Measurements from ENCODE around the gene BUB3. TPM values are rescaled to one million over a fixed set of nuclear protein-coding genes. Genes with fewer than 3 reads are reported as not detected.
A peak's percentile ranks its signal among the peaks of the same experiment; 100 is the strongest.

Gene BUB3
- total RNA-seq, 1 experiment from 2014 or later: 180 TPM

GRCh38 chr10:123212640-123213039, 58.4 kb downstream of the BUB3 start:
- ATAC-seq (no peak), DNase-seq (ENCODE audit: low spot score) (no peak)
- ChIA-PET POLR2A (no interaction called here), CTCF (interaction anchor here (1.0 to 1.3 kb wide), 2 partner anchors 33 to 168 kb away, joined by 3 read pairs; no protein-coding TSS in a partner anchor)
- Mint-ChIP-seq H3K4me3 (no peak overlapping the region), H3K9me3 (peaks cover 23% of the 10 kb centered on the region), H3K27ac (no peak overlapping the region), H3K36me3 (peaks cover 18% of the 10 kb centered on the region), H3K4me1 (peaks cover 33% of the 10 kb centered on the region), H3K27me3 (ENCODE audit: low read depth) (no peaks in the 10 kb centered on the region; the same call in 1 of the 2 replicates)
- TF ChIP-seq ZNF263 (CRISPR knock-in tag; IDR thresholded peaks at IDR 0.05; ENCODE audit: low read depth) (no peak), NR3C1 (CRISPR knock-in tag; conservative IDR thresholded peaks at IDR 0.05; ENCODE audit: low read depth) (no peak), PREB (CRISPR knock-in tag; IDR thresholded peaks at IDR 0.05; ENCODE audit: borderline replicate concordance) (no peak), IRF1 (CRISPR knock-in tag; IDR thresholded peaks at IDR 0.05) (no peak), PRRX2 (CRISPR knock-in tag; IDR thresholded peaks at IDR 0.05) (no peak), USF2 (CRISPR knock-in tag; IDR thresholded peaks at IDR 0.05) (no peak), ZSCAN18 (CRISPR knock-in tag; IDR thresholded peaks at IDR 0.05) (no peak), NFATC4 (CRISPR knock-in tag; IDR thresholded peaks at IDR 0.05) (no peak), FOXP4 (CRISPR knock-in tag; IDR thresholded peaks at IDR 0.05) (no peak), RELA (CRISPR knock-in tag; IDR thresholded peaks at IDR 0.05; ENCODE audit: borderline replicate concordance) (no peak), E2F1 (CRISPR knock-in tag; IDR thresholded peaks at IDR 0.05) (no peak), ATF2 (CRISPR knock-in tag; IDR thresholded peaks at IDR 0.05; ENCODE audit: borderline replicate concordance, low read depth) (no peak), KAT7 (CRISPR knock-in tag; IDR thresholded peaks at IDR 0.05; ENCODE audit: borderline replicate concordance) (no peak), ATF1 (CRISPR knock-in tag; IDR thresholded peaks at IDR 0.05) (no peak)

GRCh38 chr10:123213192-123213591, 59.0 kb downstream of the BUB3 start:
- Mint-ChIP-seq H3K4me1 (peaks cover 37% of the 10 kb centered on the region), H3K4me3 (no peak overlapping the region), H3K27me3 (ENCODE audit: low read depth) (no peaks in the 10 kb centered on the region; the same call in 1 of the 2 replicates), H3K27ac (peak overlapping the region; percentile 73), H3K9me3 (peaks cover 17% of the 10 kb centered on the region), H3K36me3 (peaks cover 14% of the 10 kb centered on the region)
- peak; percentile 27 for DNase-seq (ENCODE audit: low spot score)
- ATAC-seq: peak; percentile 87
- ChIA-PET CTCF (interaction anchor here (1.0 to 1.3 kb wide), 2 partner anchors 32 to 167 kb away, joined by 3 read pairs; no protein-coding TSS in a partner anchor), POLR2A (no interaction called here)
- TF ChIP-seq HMGXB4 (CRISPR knock-in tag; IDR thresholded peaks at IDR 0.05) (no peak), FOXP1 (CRISPR knock-in tag; IDR thresholded peaks at IDR 0.05; ENCODE audit: borderline replicate concordance) (no peak), PRDM15 (CRISPR knock-in tag; IDR thresholded peaks at IDR 0.05) (no peak), ELF4 (CRISPR knock-in tag; IDR thresholded peaks at IDR 0.05; ENCODE audit: low read depth) (no peak), SMAD4 (CRISPR knock-in tag; IDR thresholded peaks at IDR 0.05) (no peak), NR2C2 (CRISPR knock-in tag; IDR thresholded peaks at IDR 0.05) (no peak), ZNF671 (CRISPR knock-in tag; IDR thresholded peaks at IDR 0.05) (no peak)
